CD4-positive, alpha-beta T cell (primary cell): Measurements from ENCODE around the gene TMEM108. TPM values are rescaled to one million over a fixed set of nuclear protein-coding genes. Genes with fewer than 3 reads are reported as not detected.

Experiments used
- ATAC-seq: fragments of 200-7000 bp; cut with Tn5 transposase; one replicate; pipeline ENCODE4 v1.10.0; 2022; ENCODE audit warnings: mild to moderate bottlenecking; ENCODE audit not compliant: poor library complexity
- CTCF ChIA-PET: fragments of 350-600 bp; sonication (Branson Sonifier 250); formaldehyde crosslinking; loops from one replicate; lab custom pipeline; 2021; ENCODE audit warnings: antibody characterized with exemption, inconsistent platforms; lab: Charles Lee
- POLR2A ChIA-PET: fragments of 350-600 bp; sonication (Branson Sonifier 250); formaldehyde crosslinking; loops from one replicate; lab custom pipeline; 2021; ENCODE audit warnings: antibody characterized with exemption, inconsistent platforms; lab: Charles Lee
- DNase-seq, 14 experiments: peaks; one replicate each; pipeline ENCODE4 v3.0.0-alpha.2; 2013 to 2020; ENCODE audit warnings: mixed read lengths in 2 of 14
- H3K27ac ChIP-seq, 2 donors: one replicate each; pipeline versions ENCODE4 v1.5.1 to v1.7.0; 2013; ENCODE audit warnings: low read length in 2 of 2, low read depth in 1 of 2, mild to moderate bottlenecking in 1 of 2
- H3K27me3 ChIP-seq, 2 experiments: 1 replicate in 1 of 2; 2 replicates in 1 of 2; pipeline versions ENCODE4 v1.6.1 to v1.7.0; 2013; ENCODE audit warnings: low read length in 2 of 2, control low read depth in 1 of 2, mild to moderate bottlenecking in 1 of 2, moderate library complexity in 1 of 2; ENCODE audit not compliant: insufficient read depth in 2 of 2, control insufficient read depth in 1 of 2
- H3K36me3 ChIP-seq: one replicate; pipeline ENCODE4 v1.6.1; 2013; ENCODE audit warnings: low read length, control low read depth; ENCODE audit not compliant: insufficient read depth
- H3K4me1 ChIP-seq: one replicate; pipeline ENCODE4 v1.6.1; 2013; ENCODE audit warnings: low read length, control low read depth; ENCODE audit not compliant: insufficient read depth
- H3K4me3 ChIP-seq: one replicate; pipeline ENCODE4 v1.5.1; 2013; ENCODE audit warnings: mild to moderate bottlenecking, low read length, moderate library complexity
- H3K9me3 ChIP-seq, 2 experiments: 1 replicate in 1 of 2; 2 replicates in 1 of 2; pipeline versions ENCODE4 v1.6.1 to v1.7.0; 2013; ENCODE audit warnings: low read length in 2 of 2, mild to moderate bottlenecking in 2 of 2, control low read depth in 1 of 2, moderate library complexity in 1 of 2; ENCODE audit not compliant: control insufficient read depth in 1 of 2, insufficient read depth in 1 of 2
- H3K27ac Mint-ChIP-seq: one replicate; pipeline ENCODE4 v1.8.0; 2020; ENCODE audit warnings: mixed read lengths
- H3K27me3 Mint-ChIP-seq: one replicate; pipeline ENCODE4 v1.8.0; 2021; ENCODE audit warnings: mixed read lengths
- H3K36me3 Mint-ChIP-seq: one replicate; pipeline ENCODE4 v1.8.0; 2021; ENCODE audit warnings: low read depth, mixed read lengths
- H3K4me1 Mint-ChIP-seq: one replicate; pipeline ENCODE4 v1.8.0; 2021; ENCODE audit warnings: low read depth, mixed read lengths
- H3K4me3 Mint-ChIP-seq: one replicate; pipeline ENCODE4 v1.8.0; 2020; ENCODE audit warnings: mild to moderate bottlenecking, mixed read lengths
- H3K9me3 Mint-ChIP-seq: one replicate; pipeline ENCODE4 v1.8.0; 2020; ENCODE audit warnings: mixed read lengths
- CTCF ChIP-seq: fragments of 200-600 bp; IDR thresholded peaks from one replicate; pipeline ENCODE4 v1.8.0; 2022; ENCODE audit warnings: antibody characterized with exemption, mild to moderate bottlenecking
- intact Hi-C, 2 experiments: fragments of 100-400 bp; cut with DNase I in 1 of 2; cut with micrococcal nuclease in 1 of 2; formaldehyde crosslinking; loops; one replicate each; pipeline versions ENCODE4 v1.15.1 to v1.9.0; 2023 to 2025; cut with DNase I, micrococcal nuclease
- total RNA-seq, 174 experiments: library from RNA in 2 of 174; stranded (reverse) in 2 of 174; gene quantifications; one replicate each; pipeline ENCODE4 v1.2.3 and lab custom pipeline; 2021 to 2026

The TMEM108 gene
- total RNA-seq, 2 experiments from 2014 or later = not detected

- POLR2A ChIA-PET = no interaction called here
- no peak overlapping the region for H3K4me3 Mint-ChIP-seq
- Histone ChIP-seq H3K4me3 (no peak overlapping the region), H3K27ac (no peak overlapping the region), H3K9me3 (no peaks in the 10 kb centered on the region), H3K4me1 (no peaks in the 10 kb centered on the region), H3K36me3 (no peaks in the 10 kb centered on the region), H3K27me3 (peaks cover 0 to 2% of the 10 kb centered on the region in 2 experiments)
- no peak for TF ChIP-seq CTCF
- H3K36me3 Mint-ChIP-seq = no peaks in the 10 kb centered on the region
- H3K9me3 Mint-ChIP-seq = no peaks in the 10 kb centered on the region
- DNase-seq (no peak), ATAC-seq (no peak)
- intact Hi-C loops = no loop called here
- H3K27me3 Mint-ChIP-seq = no peaks in the 10 kb centered on the region
- H3K27ac Mint-ChIP-seq = no peak overlapping the region
- H3K4me1 Mint-ChIP-seq = no peaks in the 10 kb centered on the region
- CTCF ChIA-PET = no interaction called here
Observed at GRCh38 chr3:133376810-133377209, 338.6 kb downstream of the TMEM108 start.

- intact Hi-C loops = no loop called here
- Histone ChIP-seq H3K27ac (no peak overlapping the region), H3K27me3 (peaks cover 0 to 2% of the 10 kb centered on the region in 2 experiments), H3K4me1 (no peaks in the 10 kb centered on the region), H3K36me3 (no peaks in the 10 kb centered on the region), H3K4me3 (no peak overlapping the region), H3K9me3 (no peaks in the 10 kb centered on the region)
- H3K9me3 Mint-ChIP-seq = no peaks in the 10 kb centered on the region
- ATAC-seq (no peak), DNase-seq (no peak)
- H3K27me3 Mint-ChIP-seq = no peaks in the 10 kb centered on the region
- POLR2A ChIA-PET = no interaction called here
- H3K36me3 Mint-ChIP-seq = no peaks in the 10 kb centered on the region
- TF ChIP-seq CTCF = no peak
- no peaks in the 10 kb centered on the region for H3K4me1 Mint-ChIP-seq
- no peak overlapping the region for H3K4me3 Mint-ChIP-seq
- no peak overlapping the region for H3K27ac Mint-ChIP-seq
- CTCF ChIA-PET = no interaction called here
Observed at GRCh38 chr3:133377396-133377795, 339.2 kb downstream of the TMEM108 start.

GRCh38 chr3:133379926-133380325 lies 341.7 kb downstream of the TMEM108 start:
- no peaks in the 10 kb centered on the region for H3K9me3 Mint-ChIP-seq
- intact Hi-C loops = no loop called here
- H3K4me3 Mint-ChIP-seq = no peak overlapping the region
- Histone ChIP-seq H3K27ac (no peak overlapping the region), H3K4me1 (no peaks in the 10 kb centered on the region), H3K9me3 (no peaks in the 10 kb centered on the region), H3K36me3 (no peaks in the 10 kb centered on the region), H3K27me3 (peaks cover 0 to 2% of the 10 kb centered on the region in 2 experiments), H3K4me3 (no peak overlapping the region)
- ATAC-seq = no peak
- H3K36me3 Mint-ChIP-seq = no peaks in the 10 kb centered on the region
- DNase-seq = no peak
- no peak overlapping the region for H3K27ac Mint-ChIP-seq
- no peak for TF ChIP-seq CTCF
- ChIA-PET POLR2A (no interaction called here), CTCF (no interaction called here)
- H3K27me3 Mint-ChIP-seq = no peaks in the 10 kb centered on the region
- no peaks in the 10 kb centered on the region for H3K4me1 Mint-ChIP-seq
